Common myeloid progenitor, CD34-positive (primary cell): ENCODE data around the gene ATP2C2. TPM values are rescaled to one million over a fixed set of nuclear protein-coding genes. Genes with fewer than 3 reads are reported as not detected.
A peak's percentile ranks its signal among the peaks of the same experiment; 100 is the strongest.

Experiments used
- CTCF ChIA-PET: fragments of 350-600 bp; sonication (Branson Sonifier 250); formaldehyde crosslinking; loops from one replicate; lab custom pipeline; 2021; ENCODE audit warnings: antibody characterized with exemption; lab: Charles Lee
- POLR2A ChIA-PET: fragments of 350-600 bp; sonication (Branson Sonifier 250); formaldehyde crosslinking; loops from one replicate; lab custom pipeline; 2021; ENCODE audit warnings: antibody characterized with exemption; lab: Charles Lee
- DNase-seq, 3 donors: peaks; one replicate each; pipeline versions ENCODE4 v3.0.0 to v3.0.0-alpha.2; 2013
- H3K27ac ChIP-seq, 2 experiments: 1 replicate in 1 of 2; 2 replicates in 1 of 2; pipeline ENCODE4 v1.7.0; 2013; ENCODE audit warnings: inconsistent platforms in 2 of 2, low read length in 2 of 2, mild to moderate bottlenecking in 2 of 2, low read depth in 1 of 2, moderate library complexity in 1 of 2; ENCODE audit not compliant: severe bottlenecking in 2 of 2, insufficient read depth in 1 of 2, poor library complexity in 1 of 2
- H3K27me3 ChIP-seq, 5 experiments: replicated peaks in 2 of 5; 1 replicate in 3 of 5; 2 replicates in 2 of 5; pipeline versions ENCODE4 v1.6.1 to v1.7.0; 2013; ENCODE audit warnings: low read length in 4 of 5, mild to moderate bottlenecking in 2 of 5, moderate library complexity in 2 of 5, inconsistent platforms in 1 of 5; ENCODE audit not compliant: insufficient read depth in 5 of 5, control insufficient read depth in 4 of 5
- H3K36me3 ChIP-seq, 4 experiments: 1 replicate in 2 of 4; 2 replicates in 2 of 4; pipeline versions ENCODE4 v1.6.1 to v1.7.0; 2013; ENCODE audit warnings: low read length in 3 of 4, control low read depth in 1 of 4, mild to moderate bottlenecking in 1 of 4; ENCODE audit not compliant: control insufficient read depth in 4 of 4, insufficient read depth in 4 of 4
- H3K4me1 ChIP-seq, 4 experiments: 1 replicate in 3 of 4; 2 replicates in 1 of 4; pipeline versions ENCODE4 v1.6.1 to v1.7.1; 2013; ENCODE audit warnings: low read length in 3 of 4, mild to moderate bottlenecking in 3 of 4, control low read depth in 1 of 4, inconsistent platforms in 1 of 4, moderate library complexity in 1 of 4; ENCODE audit not compliant: control insufficient read depth in 4 of 4, insufficient read depth in 4 of 4; ENCODE audit errors: control extremely low read depth in 1 of 4
- H3K4me3 ChIP-seq, 7 experiments: 1 replicate in 4 of 7; 2 replicates in 3 of 7; pipeline versions ENCODE4 v1.5.1 to v1.7.0; 2013; ENCODE audit warnings: mild to moderate bottlenecking in 7 of 7, low read length in 6 of 7, moderate library complexity in 6 of 7, inconsistent platforms in 2 of 7, low read depth in 2 of 7, control low read depth in 1 of 7; ENCODE audit not compliant: insufficient read depth in 4 of 7, control insufficient read depth in 1 of 7; ENCODE audit errors: extremely low read depth in 1 of 7
- H3K9me3 ChIP-seq, 5 experiments: 1 replicate in 4 of 5; 2 replicates in 1 of 5; pipeline versions ENCODE4 v1.6.1 to v1.7.1; 2013; ENCODE audit warnings: low read length in 4 of 5, mild to moderate bottlenecking in 2 of 5, inconsistent platforms in 1 of 5, low read depth in 1 of 5, moderate library complexity in 1 of 5; ENCODE audit not compliant: control insufficient read depth in 4 of 5, insufficient read depth in 2 of 5; ENCODE audit errors: control extremely low read depth in 1 of 5
- WGBS: methylation state at CpG from one replicate; pipeline ENCODE4 v1.1.5; 2013; ENCODE audit not compliant: insufficient coverage; 5-methylcytosine and 5-hydroxymethylcytosine counted together
- polyA plus RNA-seq: library from polyadenylated mRNA; unstranded; fragments of 120-200 nt; gene quantifications from one replicate; pipeline ENCODE4 v1.2.1, GENCODE V29; 2013

ATP2C2 gene
- 0.03 TPM for polyA plus RNA-seq

GRCh38 chr16:84368308-84368996 lies at the start of gene ATP2C2:
Gene ATP2C2, plus strand, starts transcription at chr16:84368538. Its CDS starts 78 bp downstream, at chr16:84368616.
- ChIA-PET CTCF (interaction anchor here (1.2 kb wide), 1 partner anchor 91 kb away, joined by 3 read pairs; no protein-coding TSS in a partner anchor), POLR2A (no interaction called here)
- Histone ChIP-seq H3K9me3 (no peaks in the 10 kb centered on the region), H3K27me3 (peaks cover 9 to 66% (median 27%) of the 10 kb centered on the region in 5 experiments), H3K4me1 (peaks cover 0 to 16% (median 7%) of the 10 kb centered on the region in 4 experiments), H3K27ac (no peak within 1 kb of the TSS), H3K4me3 (peak within 1 kb of the TSS in 4 of 7 experiments; percentile 16 to 51 (median 40)), H3K36me3 (no peaks in the 10 kb centered on the region)
- no peak for DNase-seq
- WGBS, result 2% methylated on average over 64 of the region's 66 CpGs

DNA sequence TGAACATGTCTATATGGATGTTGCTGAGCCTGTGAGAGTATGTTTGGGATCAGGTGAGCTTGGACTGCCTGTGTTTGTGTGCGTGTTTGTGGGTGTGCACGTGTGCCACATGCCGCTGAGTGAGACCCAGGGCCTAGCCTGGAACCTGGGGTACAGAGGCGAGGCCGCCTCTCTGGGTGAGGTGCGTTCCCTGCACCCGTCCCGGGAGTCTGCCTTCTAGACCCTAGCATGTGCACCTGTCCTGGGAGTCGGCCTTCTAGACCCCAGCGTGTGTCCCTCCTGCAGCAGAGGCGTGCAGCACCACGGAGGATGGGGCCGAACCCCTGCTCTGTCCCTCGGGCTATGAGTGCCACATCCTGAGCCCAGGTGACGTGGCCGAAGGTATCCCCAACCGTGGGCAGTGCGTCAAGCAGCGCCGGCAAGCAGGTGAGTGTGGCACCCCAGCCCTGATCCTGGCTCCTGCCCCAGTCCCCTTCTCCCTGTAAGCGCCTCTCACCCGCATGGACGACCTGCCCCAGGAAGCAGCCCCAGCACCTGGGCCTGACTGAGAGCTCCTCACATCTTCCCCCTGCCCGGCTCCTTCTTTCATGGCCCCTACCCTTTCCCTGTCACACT lies 49.1 kb upstream of the ATP2C2 start:
- 95% methylated on average over 20 of the region's 24 CpGs for WGBS
- ChIA-PET CTCF (interaction anchor here (1.2 kb wide), 1 partner anchor 11 kb away, joined by 3 read pairs; no protein-coding TSS in a partner anchor), POLR2A (no interaction called here)
- Histone ChIP-seq H3K27me3 (peaks cover 0 to 8% (median 0%) of the 10 kb centered on the region in 5 experiments), H3K4me3 (no peak overlapping the region), H3K4me1 (no peaks in the 10 kb centered on the region), H3K27ac (no peak overlapping the region), H3K36me3 (no peaks in the 10 kb centered on the region), H3K9me3 (peaks cover 0 to 8% (median 7%) of the 10 kb centered on the region in 5 experiments)
- DNase-seq, result no peak

- Histone ChIP-seq H3K9me3 (peaks cover 0 to 8% (median 7%) of the 10 kb centered on the region in 5 experiments), H3K4me3 (no peak overlapping the region), H3K36me3 (no peaks in the 10 kb centered on the region), H3K27me3 (no peaks in the 10 kb centered on the region), H3K4me1 (no peaks in the 10 kb centered on the region), H3K27ac (no peak overlapping the region)
- POLR2A ChIA-PET, result no interaction called here
- 94% methylated on average over 5 of the region's 5 CpGs for WGBS
- CTCF ChIA-PET, result interaction anchor here (1.2 kb wide), 1 partner anchor 12 kb away, joined by 3 read pairs; no protein-coding TSS in a partner anchor
- DNase-seq, result no peak
Observed at GRCh38 chr16:84320511-84320910, 47.8 kb upstream of the ATP2C2 start.

GRCh38 chr16:84321932-84322331 lies 46.4 kb upstream of the ATP2C2 start:
- Histone ChIP-seq H3K9me3 (peaks cover 0 to 8% (median 7%) of the 10 kb centered on the region in 5 experiments), H3K36me3 (no peaks in the 10 kb centered on the region), H3K27ac (no peak overlapping the region), H3K27me3 (no peaks in the 10 kb centered on the region), H3K4me3 (no peak overlapping the region), H3K4me1 (no peaks in the 10 kb centered on the region)
- ChIA-PET POLR2A (no interaction called here), CTCF (no interaction called here)
- no peak for DNase-seq
- WGBS, result 62% methylated on average over 3 of the region's 4 CpGs

GRCh38 chr16:84322749-84323148 lies 45.6 kb upstream of the ATP2C2 start:
- Histone ChIP-seq H3K4me1 (no peaks in the 10 kb centered on the region), H3K27me3 (no peaks in the 10 kb centered on the region), H3K9me3 (peaks cover 0 to 6% (median 5%) of the 10 kb centered on the region in 5 experiments), H3K27ac (no peak overlapping the region), H3K36me3 (no peaks in the 10 kb centered on the region), H3K4me3 (no peak overlapping the region)
- ChIA-PET CTCF (no interaction called here), POLR2A (no interaction called here)
- DNase-seq, result no peak
- WGBS, result 94% methylated on average over 4 of the region's 4 CpGs

DNA sequence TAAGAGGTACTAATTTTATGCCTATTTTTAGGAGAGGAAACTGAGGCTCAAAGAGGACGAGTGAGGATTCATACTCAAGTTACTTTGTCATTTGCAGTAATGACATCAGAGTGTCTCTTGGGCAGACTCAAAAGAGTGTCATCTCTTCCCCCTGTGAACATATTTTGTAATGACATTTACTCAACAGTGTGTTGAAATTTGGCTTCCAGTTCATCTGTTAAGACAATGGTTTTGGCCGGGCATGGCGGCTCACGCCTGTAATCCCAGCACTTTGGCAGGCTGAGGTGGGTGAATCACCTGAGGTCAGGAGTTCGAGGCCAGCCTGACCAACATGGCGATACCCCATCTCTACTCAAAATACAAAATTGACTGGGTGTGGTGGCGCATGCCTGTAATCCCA lies 44.7 kb upstream of the ATP2C2 start:
- H3K27ac ChIP-seq, result no peak overlapping the region
- H3K4me3 ChIP-seq, result no peak overlapping the region
- POLR2A ChIA-PET, result no interaction called here
- 98% methylated on average over 5 of the region's 7 CpGs for WGBS
- no peaks in the 10 kb centered on the region for H3K9me3 ChIP-seq
- CTCF ChIA-PET, result no interaction called here
- no peaks in the 10 kb centered on the region for H3K27me3 ChIP-seq
- no peaks in the 10 kb centered on the region for H3K4me1 ChIP-seq
- no peaks in the 10 kb centered on the region for H3K36me3 ChIP-seq
- no peak for DNase-seq
